Caco-2 (cell line): ENCODE measurements around the gene NEK10. TPM values are rescaled to one million over a fixed set of nuclear protein-coding genes. Genes with fewer than 3 reads are reported as not detected.

Source experiments
- Bru-seq: library from RNA; stranded (reverse); fragments of 400-500 nt; gene quantifications from one replicate; lab custom pipeline; 2021; lab: Mats Ljungman, UMichigan
- BruChase-seq, 2 experiments: library from RNA; stranded (reverse); fragments of 400-500 nt; gene quantifications; one replicate each; lab custom pipeline; 2021; lab: Mats Ljungman, UMichigan
- BruUV-seq: library from RNA; stranded (reverse); fragments of 400-500 nt; replicated peaks from 2 replicates; lab custom pipeline; 2021; lab: Mats Ljungman, UMichigan
- CTCF ChIA-PET: fragments of 300-600 bp; sonication (Branson Sonifier 250); formaldehyde crosslinking; loops from one replicate; lab custom pipeline; 2022; ENCODE audit warnings: antibody characterized with exemption; lab: Charles Lee
- POLR2A ChIA-PET: fragments of 300-600 bp; sonication (Branson Sonifier 250); formaldehyde crosslinking; loops from one replicate; lab custom pipeline; 2022; ENCODE audit warnings: antibody characterized with exemption; lab: Charles Lee
- DNase-seq, 2 experiments: peaks; one replicate each; pipeline versions ENCODE4 v3.0.0 to v3.0.0-alpha.2; 2020 to 2022
- H3K27me3 ChIP-seq: replicated peaks from 2 replicates; pipeline ENCODE4 v1.6.0; 2011; ENCODE audit warnings: low read length; ENCODE audit not compliant: control insufficient read depth, insufficient read depth
- H3K36me3 ChIP-seq: 2 replicates; pipeline ENCODE4 v1.5.1; 2011; ENCODE audit warnings: low read length; ENCODE audit not compliant: control insufficient read depth, insufficient read depth
- H3K4me1 ChIP-seq: fragments of 250-450 bp; sonication (Bioruptor Pico); 2 replicates; pipeline ENCODE4 v1.5.1; 2020; ENCODE audit warnings: mild to moderate bottlenecking
- H3K4me3 ChIP-seq: 2 replicates; pipeline ENCODE4 v1.5.1; 2011; ENCODE audit warnings: low read depth, mild to moderate bottlenecking, control low read depth, low read length
- H3K9me3 ChIP-seq: fragments of 250-450 bp; sonication (Bioruptor Pico); 2 replicates; pipeline ENCODE4 v1.5.1; 2020; ENCODE audit warnings: mild to moderate bottlenecking, moderate library complexity
- H3K27ac Mint-ChIP-seq: one replicate; pipeline ENCODE4 v1.8.0; 2022; ENCODE audit warnings: mixed read lengths; ENCODE audit not compliant: unreplicated experiment
- H3K27me3 Mint-ChIP-seq: one replicate; pipeline ENCODE4 v1.8.0; 2022; ENCODE audit warnings: mixed read lengths; ENCODE audit not compliant: insufficient read depth, unreplicated experiment
- H3K36me3 Mint-ChIP-seq: one replicate; pipeline ENCODE4 v1.8.0; 2022; ENCODE audit warnings: mild to moderate bottlenecking, mixed read lengths; ENCODE audit not compliant: insufficient read depth, unreplicated experiment
- H3K4me1 Mint-ChIP-seq: one replicate; pipeline ENCODE4 v1.8.0; 2022; ENCODE audit warnings: low read depth, mixed read lengths; ENCODE audit not compliant: unreplicated experiment
- H3K4me3 Mint-ChIP-seq: one replicate; pipeline ENCODE4 v1.8.0; 2022; ENCODE audit warnings: mild to moderate bottlenecking, moderate library complexity, mixed read lengths; ENCODE audit not compliant: unreplicated experiment
- H3K9me3 Mint-ChIP-seq: one replicate; pipeline ENCODE4 v1.8.0; 2022; ENCODE audit warnings: mixed read lengths; ENCODE audit not compliant: unreplicated experiment
- intact Hi-C: fragments of 100-400 bp; cut with micrococcal nuclease; formaldehyde crosslinking; loops from one replicate; pipeline ENCODE4 v1.10.0; 2022; ENCODE audit not compliant: unreplicated experiment
- long read RNA-seq: library from polyadenylated mRNA; stranded (forward); transcript quantifications from one replicate; pipeline ENCODE4 v2.0.0, GENCODE V29; 2022
- total RNA-seq: library from RNA; stranded (reverse); gene quantifications from 2 replicates; pipeline ENCODE4 v1.2.3, GENCODE V29; 2022
- TF ChIP-seq, protein P1 (sequence below), 2 experiments: fragments of 200-600 bp in 1 of 2; IDR thresholded peaks; 1 replicate in 1 of 2; 2 replicates in 1 of 2; pipeline versions ENCODE4 v1.5.1 to v1.8.0; 2011 to 2022; ENCODE audit warnings: antibody characterized with exemption in 1 of 2, control low read depth in 1 of 2, inconsistent platforms in 1 of 2, low read depth in 1 of 2, low read length in 1 of 2, mild to moderate bottlenecking in 1 of 2, moderate library complexity in 1 of 2; ENCODE audit not compliant: insufficient read depth in 1 of 2, severe bottlenecking in 1 of 2, unreplicated experiment in 1 of 2

Gene NEK10
- total RNA-seq (0.30 and 0.39 TPM in 2 replicates), Bru-seq, nascent RNA (percentile 21 among the genes with signal in this experiment), BruChase-seq, experiment 1, labeled RNA remaining after a 2-hour chase (percentile 27 among the genes with signal in this experiment), BruChase-seq, experiment 2, labeled RNA remaining after a 6-hour chase (percentile 24 among the genes with signal in this experiment)
- long read RNA-seq, result 0 reads

GRCh38 chr3:27368831-27369607, at the start of gene NEK10:
Gene NEK10, minus strand, starts transcription at chr3:27369383. Its CDS starts 16,501 bp downstream, at chr3:27352882.
- intact Hi-C loops, result loop anchor here (1.0 kb wide), 1 partner anchor 52 kb away; no protein-coding TSS in a partner anchor
- peak within 1 kb of the TSS; percentile 71 for H3K4me3 ChIP-seq
- TF ChIP-seq, protein P1, sequence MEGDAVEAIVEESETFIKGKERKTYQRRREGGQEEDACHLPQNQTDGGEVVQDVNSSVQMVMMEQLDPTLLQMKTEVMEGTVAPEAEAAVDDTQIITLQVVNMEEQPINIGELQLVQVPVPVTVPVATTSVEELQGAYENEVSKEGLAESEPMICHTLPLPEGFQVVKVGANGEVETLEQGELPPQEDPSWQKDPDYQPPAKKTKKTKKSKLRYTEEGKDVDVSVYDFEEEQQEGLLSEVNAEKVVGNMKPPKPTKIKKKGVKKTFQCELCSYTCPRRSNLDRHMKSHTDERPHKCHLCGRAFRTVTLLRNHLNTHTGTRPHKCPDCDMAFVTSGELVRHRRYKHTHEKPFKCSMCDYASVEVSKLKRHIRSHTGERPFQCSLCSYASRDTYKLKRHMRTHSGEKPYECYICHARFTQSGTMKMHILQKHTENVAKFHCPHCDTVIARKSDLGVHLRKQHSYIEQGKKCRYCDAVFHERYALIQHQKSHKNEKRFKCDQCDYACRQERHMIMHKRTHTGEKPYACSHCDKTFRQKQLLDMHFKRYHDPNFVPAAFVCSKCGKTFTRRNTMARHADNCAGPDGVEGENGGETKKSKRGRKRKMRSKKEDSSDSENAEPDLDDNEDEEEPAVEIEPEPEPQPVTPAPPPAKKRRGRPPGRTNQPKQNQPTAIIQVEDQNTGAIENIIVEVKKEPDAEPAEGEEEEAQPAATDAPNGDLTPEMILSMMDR (IDR thresholded peaks at IDR 0.05; ENCODE audit: insufficient read depth in 1 of 2, low read depth in 1 of 2, low read length in 1 of 2, severe bottlenecking in 1 of 2, unreplicated experiment in 1 of 2), result peak; percentile 6 to 20
- Mint-ChIP-seq H3K27me3 (peaks cover 2% of the 10 kb centered on the region), H3K4me3 (peak within 1 kb of the TSS; percentile 93), H3K9me3 (no peaks in the 10 kb centered on the region), H3K4me1 (no peaks in the 10 kb centered on the region), H3K27ac (peak within 1 kb of the TSS; percentile 51), H3K36me3 (peaks cover 15% of the 10 kb centered on the region)
- H3K36me3 ChIP-seq, result no peaks in the 10 kb centered on the region
- H3K27me3 ChIP-seq, result no peaks in the 10 kb centered on the region
- no peaks in the 10 kb centered on the region for H3K9me3 ChIP-seq
- no peaks in the 10 kb centered on the region for H3K4me1 ChIP-seq
- ChIA-PET POLR2A (interaction anchor here (0.6 kb wide), 1 partner anchor 101 kb away, joined by 3 read pairs; no protein-coding TSS in a partner anchor), CTCF (no interaction called here)
- BruUV-seq, result no TSS peak
- peak; percentile 90 to 93 for DNase-seq

GRCh38 chr3:27415202-27415601, 46.0 kb upstream of the NEK10 start:
- H3K27ac Mint-ChIP-seq, result no peak overlapping the region
- intact Hi-C loops, result no loop called here

More at GRCh38 chr3:27415202-27415601, 46.0 kb upstream of the NEK10 start:
- H3K36me3 Mint-ChIP-seq, result peaks cover 7% of the 10 kb centered on the region
- no peaks in the 10 kb centered on the region for H3K27me3 ChIP-seq
- H3K36me3 ChIP-seq, result no peaks in the 10 kb centered on the region
- no peaks in the 10 kb centered on the region for H3K4me1 Mint-ChIP-seq
- no TSS peak for BruUV-seq
- TF ChIP-seq, protein P1 (IDR thresholded peaks at IDR 0.05; ENCODE audit: insufficient read depth in 1 of 2, low read depth in 1 of 2, low read length in 1 of 2, severe bottlenecking in 1 of 2, unreplicated experiment in 1 of 2), result no peak
- H3K27me3 Mint-ChIP-seq, result no peaks in the 10 kb centered on the region
- no peaks in the 10 kb centered on the region for H3K4me1 ChIP-seq
- H3K4me3 ChIP-seq, result no peak overlapping the region
- no peak overlapping the region for H3K4me3 Mint-ChIP-seq
- H3K9me3 Mint-ChIP-seq, result no peaks in the 10 kb centered on the region
- ChIA-PET CTCF (no interaction called here), POLR2A (no interaction called here)
- H3K9me3 ChIP-seq, result no peaks in the 10 kb centered on the region
- no peak for DNase-seq
